Adrenal gland (tissue), 12 donors: ENCODE data around the gene PRR7. TPM values are rescaled to one million over a fixed set of nuclear protein-coding genes. Genes with fewer than 3 reads are reported as not detected.

Source experiments
- DNase-seq, 7 donors: peaks; one replicate each; pipeline ENCODE4 v3.0.0-alpha.2; 2019 to 2020
- H3K27ac ChIP-seq, 5 donors: fragments of 200-600 bp; sonication (generic) in 4 of 5; 1 replicate in 3 of 5; 2 replicates in 2 of 5; pipeline versions ENCODE4 v1.5.1 to v1.8.0; 2016 to 2020; ENCODE audit warnings: mild to moderate bottlenecking in 1 of 5
- H3K27me3 ChIP-seq: fragments of 200-600 bp; 2 replicates; pipeline ENCODE4 v1.8.0; 2021
- H3K36me3 ChIP-seq, 2 donors: fragments of 200-600 bp; replicated peaks in 1 of 2; 1 replicate in 1 of 2; 2 replicates in 1 of 2; pipeline versions ENCODE4 v1.5.1 to v1.8.0; 2018 to 2022
- H3K4me1 ChIP-seq, 2 donors: fragments of 200-600 bp; replicated peaks in 1 of 2; 1 replicate in 1 of 2; 2 replicates in 1 of 2; pipeline versions ENCODE4 v1.5.1 to v1.8.0; 2018 to 2021
- H3K4me3 ChIP-seq, 4 donors: fragments of 200-600 bp; sonication (generic) in 3 of 4; one replicate each; pipeline ENCODE4 v1.5.1; 2016 to 2018
- H3K9me3 ChIP-seq, 3 donors: fragments of 200-600 bp; sonication (generic) in 1 of 3; replicated peaks in 1 of 3; 1 replicate in 2 of 3; 2 replicates in 1 of 3; pipeline versions ENCODE4 v1.5.1 to v1.8.0; 2016 to 2021
- POLR2A ChIP-seq, 2 donors: fragments of 450-650 bp; IDR thresholded peaks; one replicate each; pipeline ENCODE4 v1.6.1; 2017; ENCODE audit warnings: antibody characterized with exemption in 2 of 2, mild to moderate bottlenecking in 2 of 2, moderate library complexity in 1 of 2
- WGBS, 4 donors: extraction: QIAGEN DNeasy Blood & Tissue Kit in 2 of 4; methylation state at CpG; one replicate each; pipeline versions ENCODE4 v1.1.5 to v1.1.7; 2013 to 2017; 5-methylcytosine and 5-hydroxymethylcytosine counted together
- intact Hi-C, 2 donors: fragments of 100-400 bp; cut with DNase I; formaldehyde crosslinking; loops; one replicate each; pipeline versions ENCODE4 v1.14.1 to v1.15.0; 2022 to 2023
- polyA plus RNA-seq, 3 donors: library from polyadenylated mRNA; stranded (reverse); fragments of 200-250 nt in 2 of 3; fragments of 350-450 nt in 1 of 3; fragmentation: Illumina TruSeq in 1 of 3; extraction: RNeasy Lipid Tissue Mini Kit (QIAGEN cat#74804) in 1 of 3; gene quantifications; one replicate each; pipeline ENCODE4 v1.2.3, GENCODE V29; 2013 to 2014
- total RNA-seq, 9 donors: library from RNA; depleted of rRNA in 4 of 9; stranded (reverse); fragments of >200 nt in 4 of 9; fragments of 120-200 nt in 1 of 9; fragmentation: NEBNext Ultra II Directional in 1 of 9; extraction: Animal tissue kit (Norgen Biotek cat#: 25700) in 1 of 9; gene quantifications; one replicate each; pipeline versions ENCODE4 v1.1.0 to v1.2.4, GENCODE V29; 2013 to 2023
- TF ChIP-seq, protein P1 (sequence below), 6 experiments: fragments of 450-650 bp in 4 of 6; fragments of 200-600 bp in 2 of 6; sonication (generic) in 1 of 6; IDR thresholded peaks; 1 replicate in 5 of 6; 2 replicates in 1 of 6; pipeline versions ENCODE4 v1.5.1 to v1.8.0; 2016 to 2021; ENCODE audit warnings: antibody characterized with exemption in 6 of 6, mild to moderate bottlenecking in 2 of 6, moderate library complexity in 1 of 6
- donor health status: healthy with polysubstance abuse.
- donor health status: Bipolar disorder and iron deficiency.
- donor health status: DM: yes; HTN: yes; CAD: no.
- donor health status: DM: no; HTN: no; CAD: no.
- donor health status: DM: no; HTN: no; CAD: no.
- donor health status: DM: yes; HTN: yes; CAD: no.

PRR7 gene
- total and polyA plus RNA-seq, 12 donors, result 0.55 to 13.5 (median 6.1) TPM; not detected in 1

DNA sequence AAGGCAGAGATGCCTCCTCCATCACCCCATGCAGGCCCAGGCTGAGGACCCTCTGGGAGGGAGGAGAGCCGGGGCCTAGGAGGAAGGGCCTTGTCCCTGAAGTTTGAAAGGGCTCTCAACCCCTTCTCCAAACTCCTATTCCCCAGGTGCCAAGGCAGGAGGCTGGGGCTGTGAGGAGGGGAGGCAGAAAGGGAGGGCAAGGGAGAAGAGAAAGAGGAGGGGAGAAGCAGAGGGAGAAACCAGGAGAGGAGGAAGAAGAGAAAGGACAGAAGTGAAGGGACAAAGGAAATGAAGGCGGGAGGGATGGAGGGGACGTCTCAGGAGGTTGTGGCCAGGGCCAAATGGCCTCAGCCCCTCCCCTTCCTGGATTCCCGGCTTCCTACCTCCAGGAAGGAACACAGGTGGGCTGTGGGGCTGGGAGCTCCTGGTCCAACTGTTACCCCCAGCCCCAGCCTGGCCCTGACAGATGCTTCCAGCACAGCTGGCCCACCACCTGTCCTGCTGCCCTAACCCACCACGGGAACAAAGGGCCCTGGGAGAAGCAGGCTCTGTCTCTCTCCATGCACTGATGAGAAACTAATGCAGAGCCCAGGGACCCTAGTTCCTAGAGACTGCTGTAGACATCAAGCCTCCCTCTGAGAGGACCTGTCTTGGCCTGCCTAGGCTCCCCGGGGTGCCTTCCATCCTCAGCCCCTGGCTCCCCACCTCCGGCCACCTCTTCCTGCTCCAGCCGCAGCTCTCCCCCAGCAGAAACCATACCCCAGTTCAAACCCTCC, 23.3 kb downstream of the PRR7 start:
- Histone ChIP-seq H3K27me3 (peaks cover 10% of the 10 kb centered on the region), H3K4me1 (peaks cover 7 to 12% of the 10 kb centered on the region in 2 donors), H3K4me3 (no peak overlapping the region), H3K9me3 (no peaks in the 10 kb centered on the region), H3K36me3 (peaks cover 0 to 14% of the 10 kb centered on the region in 2 donors), H3K27ac (no peak overlapping the region)
- intact Hi-C loops, result no loop called here
- DNase-seq, result no peak
- WGBS, 4 donors, result 78 to 87% (median 83%) methylated on average over 6 to 8 of the region's 8 CpGs
- TF ChIP-seq POLR2A (IDR thresholded peaks at IDR 0.05), result no peak
- TF ChIP-seq, protein P1, sequence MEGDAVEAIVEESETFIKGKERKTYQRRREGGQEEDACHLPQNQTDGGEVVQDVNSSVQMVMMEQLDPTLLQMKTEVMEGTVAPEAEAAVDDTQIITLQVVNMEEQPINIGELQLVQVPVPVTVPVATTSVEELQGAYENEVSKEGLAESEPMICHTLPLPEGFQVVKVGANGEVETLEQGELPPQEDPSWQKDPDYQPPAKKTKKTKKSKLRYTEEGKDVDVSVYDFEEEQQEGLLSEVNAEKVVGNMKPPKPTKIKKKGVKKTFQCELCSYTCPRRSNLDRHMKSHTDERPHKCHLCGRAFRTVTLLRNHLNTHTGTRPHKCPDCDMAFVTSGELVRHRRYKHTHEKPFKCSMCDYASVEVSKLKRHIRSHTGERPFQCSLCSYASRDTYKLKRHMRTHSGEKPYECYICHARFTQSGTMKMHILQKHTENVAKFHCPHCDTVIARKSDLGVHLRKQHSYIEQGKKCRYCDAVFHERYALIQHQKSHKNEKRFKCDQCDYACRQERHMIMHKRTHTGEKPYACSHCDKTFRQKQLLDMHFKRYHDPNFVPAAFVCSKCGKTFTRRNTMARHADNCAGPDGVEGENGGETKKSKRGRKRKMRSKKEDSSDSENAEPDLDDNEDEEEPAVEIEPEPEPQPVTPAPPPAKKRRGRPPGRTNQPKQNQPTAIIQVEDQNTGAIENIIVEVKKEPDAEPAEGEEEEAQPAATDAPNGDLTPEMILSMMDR (IDR thresholded peaks at IDR 0.05), result no peak

DNA sequence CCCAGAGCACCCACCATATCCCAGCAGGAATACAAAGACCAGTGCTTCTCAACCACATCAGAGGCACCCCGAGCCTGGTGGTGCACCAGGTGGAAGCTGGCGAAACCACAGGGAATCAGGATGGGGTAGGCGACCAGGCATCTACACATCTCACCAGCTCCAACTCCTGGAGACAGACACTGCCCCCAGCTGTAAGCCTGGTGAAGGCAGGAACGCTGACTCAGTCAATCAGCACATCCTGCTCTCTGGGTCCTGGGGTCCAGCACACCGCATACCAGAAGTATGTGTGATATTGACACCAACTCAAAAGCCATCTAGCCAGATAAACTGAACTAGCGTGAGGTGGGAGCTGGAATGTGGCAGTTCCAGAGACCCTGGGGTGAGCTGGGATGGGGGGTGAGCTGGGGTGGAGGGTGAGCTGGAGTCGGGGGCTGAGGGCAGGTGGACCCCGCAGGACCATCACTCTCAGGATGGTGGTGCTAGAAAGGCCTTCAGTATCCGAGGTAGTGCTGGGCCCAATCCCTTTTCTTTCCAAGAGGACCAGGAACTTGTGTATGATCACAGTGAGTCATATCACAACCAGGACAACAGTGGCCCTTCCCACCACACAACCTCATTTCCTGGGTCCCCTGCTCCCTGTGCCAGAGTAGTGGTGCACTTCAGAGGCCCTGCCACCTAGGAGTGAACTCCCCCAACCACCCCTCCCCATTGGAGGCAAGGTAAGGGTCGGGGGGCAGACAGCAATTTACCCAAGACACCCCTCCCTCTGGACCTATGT, 24.3 kb downstream of the PRR7 start:
- H3K27ac ChIP-seq, result no peak overlapping the region
- TF ChIP-seq, protein P1 (IDR thresholded peaks at IDR 0.05), result no peak
- no peak for TF ChIP-seq POLR2A (IDR thresholded peaks at IDR 0.05)
- H3K9me3 ChIP-seq, result no peaks in the 10 kb centered on the region
- 81 to 90% (median 85%) methylated on average over 4 to 10 of the region's 10 CpGs for WGBS, 4 donors
- H3K4me1 ChIP-seq, result peaks cover 7 to 12% of the 10 kb centered on the region in 2 donors
- peaks cover 10% of the 10 kb centered on the region for H3K27me3 ChIP-seq
- no peak for DNase-seq
- intact Hi-C loops, result no loop called here
- peaks cover 0 to 14% of the 10 kb centered on the region in 2 donors for H3K36me3 ChIP-seq
- no peak overlapping the region for H3K4me3 ChIP-seq

DNA sequence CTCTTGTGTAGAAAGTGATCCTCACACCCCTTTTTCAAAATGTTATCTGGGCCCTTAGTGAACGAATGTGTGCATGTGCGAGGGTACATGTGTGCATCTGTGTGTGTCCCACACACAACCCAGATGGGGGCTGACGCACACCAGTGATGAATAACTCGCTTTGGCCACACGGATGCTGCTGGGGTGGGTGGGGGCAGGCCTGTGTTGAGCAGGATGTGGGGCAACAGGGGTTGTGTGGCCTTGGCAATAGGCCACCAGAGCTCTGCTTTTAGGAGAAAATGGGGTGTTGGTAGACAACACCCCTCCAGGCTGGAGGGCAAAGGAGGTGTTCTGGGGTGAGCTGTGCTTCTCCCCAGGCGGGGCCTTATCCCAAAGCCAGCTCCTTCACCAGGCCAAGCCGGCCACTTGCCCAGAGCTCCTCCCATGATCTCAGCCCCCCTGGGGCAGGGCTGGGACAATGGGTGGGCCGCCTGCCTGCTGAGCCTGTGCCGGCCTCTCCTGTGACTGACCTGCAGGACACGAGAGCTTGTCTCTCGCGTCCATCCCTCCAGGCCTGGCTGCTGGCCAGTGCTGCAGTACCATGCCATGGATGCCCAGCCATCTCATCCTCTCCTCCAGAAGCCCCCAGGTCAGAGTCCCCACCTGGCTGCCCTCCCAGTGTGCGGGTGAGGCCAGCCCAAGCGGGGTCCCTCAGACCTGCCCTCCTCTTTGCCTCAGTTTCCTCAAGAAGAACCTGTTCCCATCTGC, 25.2 kb downstream of the PRR7 start:
- Histone ChIP-seq H3K4me1 (peaks cover 7 to 12% of the 10 kb centered on the region in 2 donors), H3K36me3 (peaks cover 0 to 6% of the 10 kb centered on the region in 2 donors), H3K27ac (no peak overlapping the region), H3K27me3 (peaks cover 10% of the 10 kb centered on the region), H3K9me3 (no peaks in the 10 kb centered on the region), H3K4me3 (peak overlapping the region in 1 of 4 donors; percentile 80)
- WGBS, 4 donors, result 70 to 85% (median 74%) methylated on average over 3 to 14 of the region's 14 CpGs
- no peak for TF ChIP-seq POLR2A (IDR thresholded peaks at IDR 0.05)
- TF ChIP-seq, protein P1 (IDR thresholded peaks at IDR 0.05), result no peak
- DNase-seq, result no peak
- intact Hi-C loops, result no loop called here
